ENCODE data around the gene ZSWIM3. TPM values are rescaled to one million over a fixed set of nuclear protein-coding genes. Genes with fewer than 3 reads are reported as not detected.
A peak's percentile ranks its signal among the peaks of the same experiment; 100 is the strongest.

ZSWIM3 gene
- total and polyA plus RNA-seq, 7 donors = 1.7 to 3.5 (median 2.9) TPM

DNA sequence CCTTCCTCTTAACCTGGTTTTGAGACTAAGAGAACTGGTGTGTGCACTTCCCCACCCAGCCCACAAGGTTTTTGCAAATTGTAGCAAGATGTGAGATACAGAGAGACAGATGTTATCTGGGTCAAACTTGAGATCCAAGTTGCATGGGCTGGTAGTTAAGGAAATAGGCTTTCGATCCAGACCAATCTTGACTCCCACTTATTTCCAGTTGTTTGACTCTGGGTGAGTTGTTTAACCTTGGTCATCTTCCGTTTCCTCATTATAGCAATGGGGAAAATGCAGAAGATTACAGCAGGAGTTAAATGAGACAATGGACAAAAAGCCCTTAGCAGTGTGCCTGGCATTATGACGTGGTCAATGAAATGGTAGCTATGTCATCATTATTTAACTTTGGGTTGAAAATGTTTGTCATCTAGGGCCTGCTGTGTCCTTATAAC, 22.1 kb upstream of the ZSWIM3 start:
- H3K4me3 ChIP-seq = peak overlapping the region in 2 of 4 donors; percentile 65 to 76
- H3K27ac ChIP-seq = peak overlapping the region; percentile 91 to 97 (median 94)
- TF ChIP-seq CTCF (IDR thresholded peaks at IDR 0.05) = no peak
- no peak for TF ChIP-seq POLR2AphosphoS5 (IDR thresholded peaks at IDR 0.05)
- no peak for TF ChIP-seq EP300 (IDR thresholded peaks at IDR 0.05)
- TF ChIP-seq POLR2A (IDR thresholded peaks at IDR 0.05) = no peak
- WGBS, 2 donors = 70 to 80% methylated on average over 3 of the region's 3 CpGs
- H3K27me3 ChIP-seq = no peaks in the 10 kb centered on the region
- H3K4me1 ChIP-seq = peaks cover 0 to 46% (median 39%) of the 10 kb centered on the region in 4 donors
- DNase-seq = no peak
- intact Hi-C loops (cut with DNase I) = no loop called here
- H3K9me3 ChIP-seq = no peaks in the 10 kb centered on the region
- H3K36me3 ChIP-seq = peaks cover 0 to 26% (median 3%) of the 10 kb centered on the region in 4 donors

GRCh38 chr20:45835825-45836224, 21.6 kb upstream of the ZSWIM3 start:
- Histone ChIP-seq H3K4me1 (peaks cover 0 to 49% (median 41%) of the 10 kb centered on the region in 4 donors), H3K4me3 (peak overlapping the region in 1 of 4 donors; percentile 76), H3K36me3 (peaks cover 4 to 31% (median 8%) of the 10 kb centered on the region in 4 donors), H3K9me3 (no peaks in the 10 kb centered on the region), H3K27me3 (no peaks in the 10 kb centered on the region), H3K27ac (peak overlapping the region; percentile 91 to 97 (median 94))
- peak; percentile 83 for DNase-seq
- intact Hi-C loops (cut with DNase I) = no loop called here
- TF ChIP-seq EP300 (IDR thresholded peaks at IDR 0.05) (no peak), CTCF (IDR thresholded peaks at IDR 0.05) (no peak), POLR2AphosphoS5 (IDR thresholded peaks at IDR 0.05) (peak in 3 of 4 donors; percentile 8 to 29 (median 10)), POLR2A (IDR thresholded peaks at IDR 0.05) (no peak)
- 81 to 88% methylated on average over 5 of the region's 5 CpGs for WGBS, 2 donors

- Histone ChIP-seq H3K4me3 (no peak overlapping the region), H3K27ac (peak overlapping the region; percentile 28 to 46 (median 42)), H3K27me3 (no peaks in the 10 kb centered on the region), H3K36me3 (peaks cover 11 to 41% (median 12%) of the 10 kb centered on the region in 4 donors), H3K9me3 (no peaks in the 10 kb centered on the region), H3K4me1 (peaks cover 0 to 59% (median 52%) of the 10 kb centered on the region in 4 donors)
- intact Hi-C loops (cut with DNase I) = no loop called here
- 69 to 76% methylated on average over 1 of the region's 1 CpG for WGBS, 2 donors
- TF ChIP-seq POLR2A (IDR thresholded peaks at IDR 0.05) = no peak
- TF ChIP-seq CTCF (IDR thresholded peaks at IDR 0.05) = no peak
- TF ChIP-seq EP300 (IDR thresholded peaks at IDR 0.05) = no peak
- no peak for TF ChIP-seq POLR2AphosphoS5 (IDR thresholded peaks at IDR 0.05)
- no peak for DNase-seq
Measured at GRCh38 chr20:45836841-45837240, 20.6 kb upstream of the ZSWIM3 start.

- Histone ChIP-seq H3K4me1 (peaks cover 0 to 61% (median 49%) of the 10 kb centered on the region in 4 donors), H3K27me3 (no peaks in the 10 kb centered on the region), H3K9me3 (no peaks in the 10 kb centered on the region), H3K4me3 (no peak overlapping the region), H3K27ac (peak overlapping the region in 3 of 4 donors; percentile 75 to 79 (median 76)), H3K36me3 (peaks cover 20 to 72% (median 31%) of the 10 kb centered on the region in 4 donors)
- WGBS, 2 donors = 91 to 94% methylated on average over 25 of the region's 25 CpGs
- no peak for DNase-seq
- intact Hi-C loops (cut with DNase I) = no loop called here
- TF ChIP-seq POLR2A (IDR thresholded peaks at IDR 0.05) (no peak), CTCF (IDR thresholded peaks at IDR 0.05) (no peak), POLR2AphosphoS5 (IDR thresholded peaks at IDR 0.05) (no peak), EP300 (IDR thresholded peaks at IDR 0.05) (no peak)
Measured at GRCh38 chr20:45840700-45841198, 16.7 kb upstream of the ZSWIM3 start.
